ENCODE data around the gene TLCD4.

Gene TLCD4

DNA sequence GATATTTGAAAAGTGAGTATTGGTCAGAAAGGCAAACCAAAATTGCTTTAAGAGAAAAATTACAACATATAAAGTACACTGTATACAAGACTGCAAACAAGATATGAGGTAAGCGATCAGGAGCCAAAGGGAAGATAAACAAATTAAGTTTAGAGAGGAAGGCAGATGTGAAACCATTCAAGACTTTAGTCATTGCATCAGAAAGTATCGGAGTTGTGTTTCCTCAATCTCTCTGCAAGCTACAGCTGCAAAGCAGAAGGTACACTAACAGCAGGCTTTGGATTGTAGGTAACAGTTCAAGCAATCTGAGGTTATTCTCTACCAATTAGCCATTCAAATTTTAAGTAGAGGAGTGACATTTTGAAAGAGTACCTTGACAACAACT is 21.3 kb upstream of the TLCD4 start:
- TF ChIP-seq, protein P1, sequence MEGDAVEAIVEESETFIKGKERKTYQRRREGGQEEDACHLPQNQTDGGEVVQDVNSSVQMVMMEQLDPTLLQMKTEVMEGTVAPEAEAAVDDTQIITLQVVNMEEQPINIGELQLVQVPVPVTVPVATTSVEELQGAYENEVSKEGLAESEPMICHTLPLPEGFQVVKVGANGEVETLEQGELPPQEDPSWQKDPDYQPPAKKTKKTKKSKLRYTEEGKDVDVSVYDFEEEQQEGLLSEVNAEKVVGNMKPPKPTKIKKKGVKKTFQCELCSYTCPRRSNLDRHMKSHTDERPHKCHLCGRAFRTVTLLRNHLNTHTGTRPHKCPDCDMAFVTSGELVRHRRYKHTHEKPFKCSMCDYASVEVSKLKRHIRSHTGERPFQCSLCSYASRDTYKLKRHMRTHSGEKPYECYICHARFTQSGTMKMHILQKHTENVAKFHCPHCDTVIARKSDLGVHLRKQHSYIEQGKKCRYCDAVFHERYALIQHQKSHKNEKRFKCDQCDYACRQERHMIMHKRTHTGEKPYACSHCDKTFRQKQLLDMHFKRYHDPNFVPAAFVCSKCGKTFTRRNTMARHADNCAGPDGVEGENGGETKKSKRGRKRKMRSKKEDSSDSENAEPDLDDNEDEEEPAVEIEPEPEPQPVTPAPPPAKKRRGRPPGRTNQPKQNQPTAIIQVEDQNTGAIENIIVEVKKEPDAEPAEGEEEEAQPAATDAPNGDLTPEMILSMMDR (IDR thresholded peaks at IDR 0.05; ENCODE audit: insufficient read depth, low read depth, low read length, missing control alignments): no peak
- DNase-seq (ENCODE audit: low read depth): no peak
- no peak overlapping the region for H3K4me3 ChIP-seq (ENCODE audit: low read length)

- DNase-seq (ENCODE audit: low read depth): no peak
- TF ChIP-seq, protein P1 (IDR thresholded peaks at IDR 0.05; ENCODE audit: insufficient read depth, low read depth, low read length, missing control alignments): no peak
- H3K4me3 ChIP-seq (ENCODE audit: low read length): no peak overlapping the region
These were observed 20.8 kb upstream of the TLCD4 start for GRCh38 chr1:95096218-95096841.

DNA sequence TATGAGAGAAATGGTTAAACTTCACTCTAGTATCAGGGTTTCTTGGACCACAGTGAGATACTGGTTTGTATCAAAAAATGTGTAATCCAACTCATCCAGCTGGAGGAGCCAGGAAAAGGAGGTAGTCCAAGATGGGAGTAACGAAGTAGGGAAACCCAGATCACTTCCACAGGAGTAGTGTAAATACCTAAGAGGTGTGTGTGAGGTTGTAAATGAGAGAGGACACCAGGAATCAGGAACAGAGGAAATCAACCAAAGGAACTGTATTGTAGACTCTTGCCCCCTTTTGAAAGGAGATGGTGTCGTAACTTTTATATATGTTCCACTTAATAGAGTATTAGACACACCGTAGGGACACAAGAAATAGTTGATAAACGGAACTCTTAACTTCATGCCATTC is 19.7 kb upstream of the TLCD4 start:
- no peak for DNase-seq (ENCODE audit: low read depth)
- TF ChIP-seq, protein P1 (IDR thresholded peaks at IDR 0.05; ENCODE audit: insufficient read depth, low read depth, low read length, missing control alignments): no peak
- H3K4me3 ChIP-seq (ENCODE audit: low read length): no peak overlapping the region

- no peak for DNase-seq (ENCODE audit: low read depth)
- TF ChIP-seq, protein P1 (IDR thresholded peaks at IDR 0.05; ENCODE audit: insufficient read depth, low read depth, low read length, missing control alignments): no peak
- H3K4me3 ChIP-seq (ENCODE audit: low read length): no peak overlapping the region
These were observed 19.0 kb upstream of the TLCD4 start for GRCh38 chr1:95098196-95098595.

- no peak for DNase-seq (ENCODE audit: low read depth)
- TF ChIP-seq, protein P1 (IDR thresholded peaks at IDR 0.05; ENCODE audit: insufficient read depth, low read depth, low read length, missing control alignments): no peak
- H3K4me3 ChIP-seq (ENCODE audit: low read length): no peak overlapping the region
These were observed 8.4 kb upstream of the TLCD4 start for GRCh38 chr1:95108792-95109191.

DNA sequence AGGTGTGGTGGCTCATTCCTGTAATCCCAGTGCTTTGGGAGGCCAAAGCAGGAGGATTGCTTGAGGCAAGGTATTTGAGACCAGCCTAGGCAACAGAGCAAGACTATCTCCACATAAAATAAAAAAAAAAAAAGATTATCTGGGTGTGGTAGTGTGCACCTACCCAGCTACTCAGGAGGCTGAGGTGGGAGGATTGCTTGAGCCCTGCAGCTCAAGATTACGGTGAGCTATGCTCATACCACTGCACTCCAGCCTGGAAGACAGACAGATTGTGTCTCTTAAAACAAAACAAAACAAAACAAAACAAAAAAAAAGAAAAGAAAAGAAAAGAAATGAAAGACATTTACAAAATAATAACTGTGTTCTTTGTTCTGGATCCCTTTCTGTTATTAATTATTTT is 6.1 kb upstream of the TLCD4 start:
- H3K4me3 ChIP-seq (ENCODE audit: low read length): no peak overlapping the region
- TF ChIP-seq, protein P1 (IDR thresholded peaks at IDR 0.05; ENCODE audit: insufficient read depth, low read depth, low read length, missing control alignments): no peak
- DNase-seq (ENCODE audit: low read depth): no peak

GRCh38 chr1:95113684-95114083 is 3.5 kb upstream of the TLCD4 start:
- no peak overlapping the region for H3K4me3 ChIP-seq (ENCODE audit: low read length)
- TF ChIP-seq, protein P1 (IDR thresholded peaks at IDR 0.05; ENCODE audit: insufficient read depth, low read depth, low read length, missing control alignments): no peak
- DNase-seq (ENCODE audit: low read depth): no peak

Measured in epithelial cell of esophagus (primary cell).